GM12875 (cell line): ENCODE results near the gene APOL4.
"Not testable (repeated sequence)": the region's sequence is repeated elsewhere in the genome, so short reads cannot be mapped to it uniquely, and the experiment has no call there.

Experiments
- H3K4me3 ChIP-seq: one replicate; pipeline ENCODE4 v1.5.1; 2011; ENCODE audit warnings: low read depth, low read length, control low read depth
- TF ChIP-seq, protein P1 (sequence below): IDR thresholded peaks from 2 replicates; pipeline ENCODE4 v1.5.1; 2011; ENCODE audit warnings: low read depth, mild to moderate bottlenecking, control low read depth, inconsistent platforms, low read length, moderate library complexity, borderline replicate concordance; ENCODE audit not compliant: insufficient read depth

Gene APOL4

DNA sequence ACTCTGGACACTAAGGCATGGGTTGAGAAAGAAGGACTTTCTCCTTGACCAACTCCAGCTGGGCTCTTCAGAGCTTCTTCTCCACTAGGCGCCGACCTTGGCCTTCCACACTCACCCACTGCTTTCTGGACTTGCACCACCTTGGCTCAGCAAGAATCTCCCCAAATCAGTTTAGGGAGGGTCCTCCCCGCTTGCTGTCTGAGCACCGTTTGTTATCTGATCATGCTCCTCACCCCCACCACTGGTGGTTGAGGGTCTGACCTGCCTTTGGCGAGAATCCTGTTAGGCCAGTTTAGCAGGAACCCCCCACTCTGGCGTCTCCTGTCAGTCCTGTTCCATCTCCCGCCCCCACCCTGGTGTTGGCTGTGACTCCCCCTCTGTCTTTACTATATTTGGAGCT is 27.3 kb upstream of the APOL4 start:
- TF ChIP-seq, protein P1, sequence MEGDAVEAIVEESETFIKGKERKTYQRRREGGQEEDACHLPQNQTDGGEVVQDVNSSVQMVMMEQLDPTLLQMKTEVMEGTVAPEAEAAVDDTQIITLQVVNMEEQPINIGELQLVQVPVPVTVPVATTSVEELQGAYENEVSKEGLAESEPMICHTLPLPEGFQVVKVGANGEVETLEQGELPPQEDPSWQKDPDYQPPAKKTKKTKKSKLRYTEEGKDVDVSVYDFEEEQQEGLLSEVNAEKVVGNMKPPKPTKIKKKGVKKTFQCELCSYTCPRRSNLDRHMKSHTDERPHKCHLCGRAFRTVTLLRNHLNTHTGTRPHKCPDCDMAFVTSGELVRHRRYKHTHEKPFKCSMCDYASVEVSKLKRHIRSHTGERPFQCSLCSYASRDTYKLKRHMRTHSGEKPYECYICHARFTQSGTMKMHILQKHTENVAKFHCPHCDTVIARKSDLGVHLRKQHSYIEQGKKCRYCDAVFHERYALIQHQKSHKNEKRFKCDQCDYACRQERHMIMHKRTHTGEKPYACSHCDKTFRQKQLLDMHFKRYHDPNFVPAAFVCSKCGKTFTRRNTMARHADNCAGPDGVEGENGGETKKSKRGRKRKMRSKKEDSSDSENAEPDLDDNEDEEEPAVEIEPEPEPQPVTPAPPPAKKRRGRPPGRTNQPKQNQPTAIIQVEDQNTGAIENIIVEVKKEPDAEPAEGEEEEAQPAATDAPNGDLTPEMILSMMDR, result no peak

GRCh38 chr22:36228369-36228768 is 26.8 kb upstream of the APOL4 start:
- not testable (repeated sequence) for H3K4me3 ChIP-seq

More for the DNA sequence above, 27.3 kb upstream of the APOL4 start:
- H3K4me3 ChIP-seq, result no peak overlapping the region

DNA sequence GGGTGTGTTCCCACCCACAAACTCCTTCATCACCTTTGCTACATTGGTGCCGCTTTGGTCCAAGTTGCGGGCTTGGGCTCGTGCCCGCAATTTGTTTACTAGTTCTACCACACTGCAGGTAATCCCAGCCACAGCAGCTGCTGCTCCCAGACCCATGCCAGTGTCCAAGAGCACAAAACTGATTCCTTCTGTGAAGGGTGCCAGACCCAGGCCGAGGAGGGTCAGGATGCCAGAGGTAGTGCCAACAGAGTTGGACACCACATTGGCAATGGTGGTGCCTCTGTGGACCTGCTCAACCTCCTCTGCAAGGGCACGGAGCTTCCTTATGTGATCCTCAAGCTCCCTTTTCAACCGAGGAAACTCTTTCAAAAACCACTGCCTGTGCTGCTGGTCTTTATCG is 26.2 kb upstream of the APOL4 start:
- no peak overlapping the region for H3K4me3 ChIP-seq
- TF ChIP-seq, protein P1, result no peak

- H3K4me3 ChIP-seq, result no peak overlapping the region
- TF ChIP-seq, protein P1, result no peak
These were observed 25.8 kb upstream of the APOL4 start for GRCh38 chr22:36227396-36227795.

DNA sequence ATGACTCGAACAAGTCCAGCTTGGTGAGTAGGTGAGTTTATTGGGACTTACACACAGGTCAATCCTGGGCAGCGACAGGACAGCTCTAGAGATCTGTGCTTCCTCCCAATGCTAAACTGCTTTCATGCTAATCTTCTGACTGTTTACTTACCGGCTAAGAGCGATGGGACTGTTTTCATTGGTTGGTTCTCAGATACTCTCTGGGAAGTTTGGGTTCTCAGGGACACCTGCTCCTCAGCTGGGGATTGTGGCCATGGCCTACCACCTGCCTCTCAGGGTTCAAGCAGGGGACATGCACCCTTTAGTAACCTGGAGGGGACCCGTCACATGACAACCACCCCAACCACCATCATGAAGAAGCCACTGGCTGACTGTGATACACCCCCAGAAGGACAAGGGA is 24.6 kb upstream of the APOL4 start:
- TF ChIP-seq, protein P1, result no peak

GRCh38 chr22:36225333-36225922 is 23.8 kb upstream of the APOL4 start:
- TF ChIP-seq, protein P1, result no peak
- H3K4me3 ChIP-seq, result no peak overlapping the region

More for the DNA sequence above, 24.6 kb upstream of the APOL4 start:
- H3K4me3 ChIP-seq, result no peak overlapping the region

GRCh38 chr22:36224245-36224644 is 22.6 kb upstream of the APOL4 start:
- H3K4me3 ChIP-seq, result no peak overlapping the region
- TF ChIP-seq, protein P1, result no peak
